GM19193 (cell line): Measurements from ENCODE around the gene LAIR1.

ENCODE experiments used
- POLR2A ChIP-seq: IDR thresholded peaks from 4 replicates; pipeline ENCODE4 v1.6.1; 2011; ENCODE audit not compliant: insufficient read depth, insufficient read length; ENCODE audit errors: extremely low read depth

The LAIR1 gene

GRCh38 chr19:54388802-54389139 is 24.0 kb upstream of the LAIR1 start:
- TF ChIP-seq POLR2A, result no peak

GRCh38 chr19:54387991-54388801 is 23.5 kb upstream of the LAIR1 start:
- TF ChIP-seq POLR2A, result no peak

- TF ChIP-seq POLR2A, result no peak
Measured at GRCh38 chr19:54383330-54383729, 18.6 kb upstream of the LAIR1 start.

- TF ChIP-seq POLR2A, result no peak
Measured at GRCh38 chr19:54380897-54381296, 16.2 kb upstream of the LAIR1 start.

- TF ChIP-seq POLR2A, result no peak
Measured at GRCh38 chr19:54379187-54379678, 14.5 kb upstream of the LAIR1 start.

GRCh38 chr19:54376610-54377285 is 12.0 kb upstream of the LAIR1 start:
- no peak for TF ChIP-seq POLR2A

- no peak for TF ChIP-seq POLR2A
Measured at GRCh38 chr19:54373781-54374631, 9.3 kb upstream of the LAIR1 start.

- TF ChIP-seq POLR2A, result no peak
Measured at GRCh38 chr19:54369082-54369687, 4.5 kb upstream of the LAIR1 start.

- no peak for TF ChIP-seq POLR2A
Measured at GRCh38 chr19:54366811-54367210, 2.1 kb upstream of the LAIR1 start.

- TF ChIP-seq POLR2A, result no peak
Measured at GRCh38 chr19:54357381-54357780, 7.3 kb downstream of the LAIR1 start.

- TF ChIP-seq POLR2A, result no peak
Measured at GRCh38 chr19:54356444-54357056, 8.2 kb downstream of the LAIR1 start.

- no peak for TF ChIP-seq POLR2A
Measured at GRCh38 chr19:54355675-54356074, 9.1 kb downstream of the LAIR1 start.

GRCh38 chr19:54354761-54355160 is 10.0 kb downstream of the LAIR1 start:
- no peak for TF ChIP-seq POLR2A

GRCh38 chr19:54352546-54352945 is 12.2 kb downstream of the LAIR1 start:
- TF ChIP-seq POLR2A, result no peak
